HepG2 (cell line): ENCODE data around the gene PIGL. TPM values are rescaled to one million over a fixed set of nuclear protein-coding genes. Genes with fewer than 3 reads are reported as not detected.

Experiments used
- ATAC-seq: fragments of 200-7000 bp; cut with Tn5 transposase; 3 replicates; pipeline ENCODE4 v1.9.1; 2020; ENCODE audit warnings: mild to moderate bottlenecking, moderate library complexity
- BruUV-seq: library from RNA; stranded (reverse); fragments of 400-500 nt; replicated peaks from 2 replicates; lab custom pipeline; 2021; lab: Mats Ljungman, UMichigan
- CTCF ChIA-PET: fragments of 300-600 bp; formaldehyde crosslinking; extraction: SDS; loops from one replicate; lab custom pipeline; 2021; ENCODE audit warnings: low total read pairs, inconsistent platforms, low intra/inter-chr PET ratio; lab: Yijun Ruan, JAX
- POLR2A ChIA-PET: fragments of 350-600 bp; sonication (Branson Sonifier 250); formaldehyde crosslinking; loops from one replicate; lab custom pipeline; 2020; ENCODE audit warnings: antibody characterized with exemption, inconsistent platforms; lab: Yijun Ruan, JAX
- DNase-seq: peaks from one replicate; pipeline ENCODE4 v3.0.0-alpha.2; 2015; ENCODE audit warnings: low spot score
- FAIRE-seq: peaks from 3 replicates; lab custom pipeline; 2011; peaks lifted over from hg19 to GRCh38; lab: Jason Lieb, UNC
- H2AFZ ChIP-seq: one replicate; pipeline ENCODE4 v1.6.1; 2011; ENCODE audit warnings: low read length, inconsistent platforms
- H3K27ac ChIP-seq: fragments of 300-600 bp; 3 replicates; pipeline ENCODE4 v1.8.0; 2011; ENCODE audit warnings: mixed run types, mild to moderate bottlenecking, mixed read lengths, low read length, inconsistent platforms; ENCODE audit not compliant: insufficient read depth; ENCODE audit errors: extremely low read length
- H3K27me3 ChIP-seq, 2 experiments: fragments of 200-600 bp in 1 of 2; 2 replicates in 1 of 2; 3 replicates in 1 of 2; pipeline versions ENCODE4 v1.6.0 to v1.8.0; 2011; ENCODE audit warnings: low read length in 2 of 2, mild to moderate bottlenecking in 2 of 2, moderate library complexity in 2 of 2, inconsistent platforms in 1 of 2; ENCODE audit not compliant: insufficient read depth in 2 of 2, control insufficient read depth in 1 of 2
- H3K36me3 ChIP-seq, 2 experiments: fragments of 200-600 bp in 1 of 2; replicated peaks in 1 of 2; 2 replicates in 1 of 2; 3 replicates in 1 of 2; pipeline versions ENCODE4 v1.5.1 to v1.8.0; 2011; ENCODE audit warnings: low read length in 2 of 2, inconsistent platforms in 1 of 2; ENCODE audit not compliant: insufficient read depth in 2 of 2, control insufficient read depth in 1 of 2
- H3K4me1 ChIP-seq: 2 replicates; pipeline ENCODE4 v1.5.1; 2012; ENCODE audit warnings: low read length, inconsistent platforms; ENCODE audit not compliant: insufficient read depth
- H3K4me2 ChIP-seq: 2 replicates; pipeline ENCODE4 v1.6.0; 2011; ENCODE audit warnings: low read depth, low read length, inconsistent platforms
- H3K4me3 ChIP-seq, 3 experiments: fragments of 200-600 bp in 1 of 3; sonication (generic), shearing (Covaris generic) in 1 of 3; replicated peaks in 1 of 3; 2 replicates each; pipeline ENCODE4 v1.5.1; 2011 to 2016; ENCODE audit warnings: low read length in 3 of 3, inconsistent platforms in 2 of 3, low read depth in 2 of 3, mild to moderate bottlenecking in 2 of 3, control low read depth in 1 of 3, mixed read lengths in 1 of 3; ENCODE audit not compliant: insufficient read depth in 1 of 3
- H3K79me2 ChIP-seq: one replicate; pipeline ENCODE4 v1.6.1; 2011; ENCODE audit warnings: low read length, inconsistent platforms; ENCODE audit not compliant: insufficient read depth
- H3K9ac ChIP-seq: 2 replicates; pipeline ENCODE4 v1.6.0; 2011; ENCODE audit warnings: mild to moderate bottlenecking, low read depth, low read length, inconsistent platforms; ENCODE audit not compliant: insufficient read depth
- H3K9me3 ChIP-seq: 2 replicates; pipeline ENCODE4 v1.5.1; 2012; ENCODE audit warnings: mild to moderate bottlenecking, low read length
- H4K20me1 ChIP-seq: 2 replicates; pipeline ENCODE4 v1.6.0; 2011; ENCODE audit warnings: inconsistent platforms, mild to moderate bottlenecking, low read length, moderate library complexity; ENCODE audit not compliant: insufficient read depth
- ATF7 ChIP-seq, 2 experiments: fragments of 450-650 bp in 1 of 2; sonication (generic) in 1 of 2; formaldehyde crosslinking in 1 of 2; IDR thresholded peaks; 2 replicates each; pipeline versions ENCODE4 v1.4.0 to v1.6.1; 2016 to 2020; ENCODE audit warnings: antibody characterized with exemption in 1 of 2, mild to moderate bottlenecking in 1 of 2, missing genetic modification reagents in 1 of 2
- BCLAF1 ChIP-seq: fragments of 450-650 bp; IDR thresholded peaks from 2 replicates; pipeline ENCODE4 v1.6.1; 2017; ENCODE audit warnings: mild to moderate bottlenecking
- GATAD2A ChIP-seq: IDR thresholded peaks from 2 replicates; pipeline ENCODE4 v1.6.1; 2016
- ISL2 ChIP-seq: sonication (generic); formaldehyde crosslinking; IDR thresholded peaks from 2 replicates; pipeline ENCODE4 v1.5.0; 2020; ENCODE audit warnings: missing genetic modification reagents
- JUNB ChIP-seq: sonication (generic); formaldehyde crosslinking; IDR thresholded peaks from 2 replicates; pipeline ENCODE4 v1.8.0; 2022; ENCODE audit warnings: missing genetic modification reagents, mild to moderate bottlenecking, borderline replicate concordance
- MIER3 ChIP-seq: IDR thresholded peaks from 2 replicates; pipeline ENCODE4 v1.6.1; 2016; ENCODE audit warnings: missing compliant biosample characterization, borderline replicate concordance
- MTF2 ChIP-seq: sonication (generic); formaldehyde crosslinking; IDR thresholded peaks from 2 replicates; pipeline ENCODE4 v1.5.0; 2020; ENCODE audit warnings: missing genetic modification reagents, borderline replicate concordance
- SMAD3 ChIP-seq: sonication (generic); formaldehyde crosslinking; IDR thresholded peaks from 2 replicates; pipeline ENCODE4 v1.4.0; 2020; ENCODE audit warnings: missing genetic modification reagents
- SP2 ChIP-seq: sonication (generic); formaldehyde crosslinking; IDR thresholded peaks from 2 replicates; pipeline ENCODE4 v1.5.1; 2020; ENCODE audit warnings: mild to moderate bottlenecking, missing genetic modification reagents
- ZBTB14 ChIP-seq: sonication (generic); formaldehyde crosslinking; IDR thresholded peaks from 2 replicates; pipeline ENCODE4 v1.4.0; 2020; ENCODE audit warnings: missing genetic modification reagents
- ZNF766 ChIP-seq: sonication (generic); formaldehyde crosslinking; IDR thresholded peaks from 2 replicates; pipeline ENCODE4 v1.5.0; 2020; ENCODE audit warnings: missing genetic modification reagents, borderline replicate concordance
- WGBS: methylation state at CpG from one replicate; pipeline ENCODE4 v1.1.6; 2017; ENCODE audit warnings: low lambda C conversion rate; 5-methylcytosine and 5-hydroxymethylcytosine counted together
- in situ Hi-C: cut with HindIII; loops from 2 replicates; pipeline ENCODE4 v1.10.0; 2017; ENCODE audit warnings: low pct_unique_long_range_greater_than_20kb; ENCODE audit not compliant: extremely low pct_ligation_motif_present
- intact Hi-C: fragments of 100-400 bp; cut with micrococcal nuclease; formaldehyde crosslinking; loops from one replicate; pipeline ENCODE4 v1.10.0; 2022; ENCODE audit not compliant: unreplicated experiment
- polyA plus RNA-seq, 8 experiments: library from polyadenylated mRNA; depleted of rRNA in 3 of 8; stranded (reverse) in 7 of 8; unstranded in 1 of 8; fragments of >200 nt; fragmentation: Illumina TruSeq in 4 of 8; extraction: Trizol in 4 of 8; gene quantifications; 2 replicates each; pipeline versions ENCODE4 v1.2.1 to v1.2.3, GENCODE V29; 2011 to 2016; ENCODE audit warnings: low read depth in 4 of 8, missing spikeins in 1 of 8, mixed read lengths in 1 of 8; ENCODE audit not compliant: insufficient read depth in 1 of 8
- total RNA-seq, 5 experiments: library from RNA; depleted of rRNA; stranded (reverse); fragments of >200 nt; fragmentation: Illumina TruSeq; extraction: Trizol; gene quantifications; 2 replicates each; pipeline ENCODE4 v1.2.3, GENCODE V29; 2016; ENCODE audit warnings: low read depth in 1 of 5
- TF ChIP-seq, protein P1 (sequence below): sonication (generic); formaldehyde crosslinking; IDR thresholded peaks from 2 replicates; pipeline ENCODE4 v1.4.0; 2020; ENCODE audit warnings: mild to moderate bottlenecking, low read depth, missing genetic modification reagents

PIGL gene
- total and polyA plus RNA-seq, 2 of the 13 experiments (the other 11 are each of a cell fraction or from before 2014, with no cell fraction given): 28.5 to 63.8 TPM

DNA sequence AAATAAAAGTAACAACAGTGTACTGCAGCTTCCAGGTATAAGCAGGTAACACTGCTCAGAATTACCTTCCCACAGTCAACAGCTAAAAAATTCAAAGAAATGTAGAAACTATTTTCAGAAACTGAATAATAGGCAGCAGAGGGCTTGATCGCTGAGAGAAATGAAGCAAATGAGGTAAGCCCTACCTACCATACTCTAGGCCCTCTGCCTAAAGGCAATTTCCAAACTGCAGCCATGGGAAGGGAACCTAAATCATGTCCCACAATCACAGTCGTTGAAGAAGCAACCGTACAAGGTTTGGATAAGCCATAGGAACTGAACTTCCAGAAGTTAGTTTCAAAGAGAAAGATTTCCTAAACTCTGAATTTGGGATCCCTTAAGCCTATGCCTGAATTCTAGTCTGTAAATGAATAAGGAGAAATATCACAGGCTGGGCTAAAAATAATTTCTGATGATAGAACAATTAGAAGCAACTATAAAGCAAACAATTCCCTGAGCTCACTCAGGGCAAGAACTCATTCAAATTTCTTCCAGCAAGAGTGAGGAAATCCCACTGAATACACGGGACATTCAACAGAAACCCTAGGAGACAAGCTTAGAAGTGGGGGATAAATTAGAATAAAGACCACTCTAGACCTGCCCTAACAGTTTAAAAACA is 26.2 kb upstream of the PIGL start:
- FAIRE-seq (no peak), ATAC-seq (no peak), DNase-seq (no peak)
- no peaks in the 10 kb centered on the region for H3K9me3 ChIP-seq
- peaks cover 60% of the 10 kb centered on the region for H3K79me2 ChIP-seq
- no peaks in the 10 kb centered on the region for H3K27me3 ChIP-seq
- H3K4me1 ChIP-seq: no peaks in the 10 kb centered on the region
- no peaks in the 10 kb centered on the region for H4K20me1 ChIP-seq
- ChIA-PET POLR2A (interaction anchor here (1.9 kb wide), 1 partner anchor 25 kb away, joined by 7 read pairs; the partner anchor contains the start of gene NCOR1), CTCF (no interaction called here)
- TF ChIP-seq BCLAF1 (no peak), MTF2 (CRISPR knock-in tag) (no peak), ZNF766 (CRISPR knock-in tag) (no peak), JUNB (CRISPR knock-in tag) (no peak), SMAD3 (CRISPR knock-in tag) (no peak), ATF7 (IDR thresholded peaks at IDR 0.05) (no peak), ATF7 (CRISPR knock-in tag; IDR thresholded peaks at IDR 0.05) (no peak), ISL2 (CRISPR knock-in tag) (no peak), MIER3 (CRISPR knock-in tag) (no peak), GATAD2A (CRISPR knock-in tag) (no peak), SP2 (CRISPR knock-in tag) (no peak), ZBTB14 (CRISPR knock-in tag) (no peak)
- TF ChIP-seq, protein P1, sequence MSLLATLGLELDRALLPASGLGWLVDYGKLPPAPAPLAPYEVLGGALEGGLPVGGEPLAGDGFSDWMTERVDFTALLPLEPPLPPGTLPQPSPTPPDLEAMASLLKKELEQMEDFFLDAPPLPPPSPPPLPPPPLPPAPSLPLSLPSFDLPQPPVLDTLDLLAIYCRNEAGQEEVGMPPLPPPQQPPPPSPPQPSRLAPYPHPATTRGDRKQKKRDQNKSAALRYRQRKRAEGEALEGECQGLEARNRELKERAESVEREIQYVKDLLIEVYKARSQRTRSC (CRISPR knock-in tag): no peak
- peaks cover 6 to 69% of the 10 kb centered on the region in 2 experiments; a peak in 4 of 5 replicates for H3K36me3 ChIP-seq
- no peak overlapping the region for H3K27ac ChIP-seq
- BruUV-seq: no TSS peak
- H2AFZ ChIP-seq: no peak overlapping the region
- intact Hi-C loops (no loop called here), in situ Hi-C loops (no loop called here)
- WGBS: 96% methylated on average over 4 of the region's 4 CpGs
- H3K9ac ChIP-seq: no peak overlapping the region
- no peak overlapping the region for H3K4me3 ChIP-seq
- H3K4me2 ChIP-seq: no peak overlapping the region
